Renal pelvis (tissue), 4 donors: ENCODE measurements around the gene CHKA. TPM values are rescaled to one million over a fixed set of nuclear protein-coding genes. Genes with fewer than 3 reads are reported as not detected.

Source experiments
- DNase-seq: peaks from one replicate; pipeline ENCODE4 v3.0.0-alpha.2; 2013
- polyA plus RNA-seq, 3 donors: library from polyadenylated mRNA; unstranded; fragments of 120-200 nt; gene quantifications; one replicate each; pipeline ENCODE4 v1.2.1, GENCODE V29; 2013; ENCODE audit not compliant: insufficient read length in 3 of 3

The CHKA gene
- polyA plus RNA-seq, 3 donors = 30.0 to 55.7 (median 49.8) TPM

- no peak for DNase-seq
Observed at GRCh38 chr11:68002938-68003845, 118.0 kb downstream of the CHKA start.

Other genes with a start within 250 kb of the CHKA start
- 10 to 100 TPM; 11.1 to 13.1 (median 11.4) TPM for gene UNC93B1, start 117.3 kb downstream of the CHKA start, polyA plus RNA-seq
- 1 to 10 TPM; 2.3 to 4.7 (median 3.6) TPM for gene ALDH3B1, start 111.1 kb downstream of the CHKA start, polyA plus RNA-seq
- gene NDUFS8, start 90.7 kb downstream of the CHKA start, polyA plus RNA-seq = 100 to 1,000 TPM in 2 of 3 donors, 10 to 100 TPM in 1; 98.1 to 119 (median 119) TPM
- 10 to 100 TPM; 23.7 to 33.8 (median 26.6) TPM for gene TCIRG1, start 82.4 kb downstream of the CHKA start, polyA plus RNA-seq
- 10 to 100 TPM; 66.6 to 79.4 (median 73.7) TPM for gene KMT5B, start 91.9 kb upstream of the CHKA start, polyA plus RNA-seq
- gene C11orf24, start 150.6 kb upstream of the CHKA start, polyA plus RNA-seq = 10 to 100 TPM; 24.9 to 30.2 (median 26.7) TPM
- gene LRP5, start 191.2 kb upstream of the CHKA start, polyA plus RNA-seq = 10 to 100 TPM; 55.3 to 58.8 (median 57.5) TPM